Central memory CD8-positive, alpha-beta T cell (primary cell): ENCODE results near the gene TLK2.

ENCODE experiments used
- ATAC-seq: fragments of 150-1000 bp; cut with Tn5 transposase; replicated peaks from 2 replicates; pipeline ENCODE4 v1.10.0; 2022; ENCODE audit warnings: mild to moderate bottlenecking, moderate FRiP score, moderate number of reproducible peaks; ENCODE audit not compliant: poor library complexity, severe bottlenecking; ENCODE audit errors: extremely low read depth
- DNase-seq, 2 donors: peaks; one replicate each; pipeline ENCODE4 v3.0.0; 2021; ENCODE audit warnings: low spot score in 2 of 2
- H3K27ac Mint-ChIP-seq: one replicate; pipeline ENCODE4 v1.8.0; 2022; ENCODE audit warnings: low read depth, mild to moderate bottlenecking, moderate library complexity, mixed read lengths
- H3K27me3 Mint-ChIP-seq: one replicate; pipeline ENCODE4 v1.8.0; 2022; ENCODE audit warnings: mixed read lengths
- H3K36me3 Mint-ChIP-seq: one replicate; pipeline ENCODE4 v1.8.0; 2022; ENCODE audit warnings: mild to moderate bottlenecking, moderate library complexity, mixed read lengths; ENCODE audit not compliant: insufficient read depth
- H3K4me1 Mint-ChIP-seq: one replicate; pipeline ENCODE4 v1.8.0; 2022; ENCODE audit warnings: mixed read lengths
- H3K4me3 Mint-ChIP-seq: one replicate; pipeline ENCODE4 v1.8.0; 2022; ENCODE audit warnings: mild to moderate bottlenecking, moderate library complexity, mixed read lengths
- H3K9me3 Mint-ChIP-seq: one replicate; pipeline ENCODE4 v1.8.0; 2022; ENCODE audit warnings: mixed read lengths

The TLK2 gene

GRCh38 chr17:62629556-62630364 lies 151.1 kb downstream of the TLK2 start:
- Mint-ChIP-seq H3K9me3 (no peaks in the 10 kb centered on the region), H3K36me3 (peaks cover 6% of the 10 kb centered on the region), H3K27ac (no peak overlapping the region), H3K4me3 (no peak overlapping the region), H3K4me1 (peaks cover 10% of the 10 kb centered on the region), H3K27me3 (peaks cover 61% of the 10 kb centered on the region)
- no peak for ATAC-seq
- DNase-seq = no peak

GRCh38 chr17:62630365-62631085 lies 151.9 kb downstream of the TLK2 start:
- Mint-ChIP-seq H3K4me3 (no peak overlapping the region), H3K27ac (no peak overlapping the region), H3K4me1 (peaks cover 8% of the 10 kb centered on the region), H3K9me3 (no peaks in the 10 kb centered on the region), H3K36me3 (peaks cover 6% of the 10 kb centered on the region), H3K27me3 (peaks cover 60% of the 10 kb centered on the region)
- ATAC-seq (no peak), DNase-seq (no peak)

GRCh38 chr17:62631086-62631935 lies 152.7 kb downstream of the TLK2 start:
- Mint-ChIP-seq H3K27me3 (peaks cover 52% of the 10 kb centered on the region), H3K4me1 (peaks cover 6% of the 10 kb centered on the region), H3K9me3 (no peaks in the 10 kb centered on the region), H3K27ac (no peak overlapping the region), H3K36me3 (peaks cover 6% of the 10 kb centered on the region), H3K4me3 (no peak overlapping the region)
- DNase-seq (no peak), ATAC-seq (no peak)

- H3K4me3 Mint-ChIP-seq = no peak overlapping the region
- H3K9me3 Mint-ChIP-seq = no peaks in the 10 kb centered on the region
- H3K27me3 Mint-ChIP-seq = peaks cover 45% of the 10 kb centered on the region
- H3K4me1 Mint-ChIP-seq = peaks cover 6% of the 10 kb centered on the region
- peaks cover 9% of the 10 kb centered on the region for H3K36me3 Mint-ChIP-seq
- no peak overlapping the region for H3K27ac Mint-ChIP-seq
- ATAC-seq (no peak), DNase-seq (no peak)
These were observed 153.6 kb downstream of the TLK2 start for GRCh38 chr17:62631936-62632924.

GRCh38 chr17:62637809-62638208 lies 159.2 kb downstream of the TLK2 start:
- Mint-ChIP-seq H3K4me3 (no peak overlapping the region), H3K9me3 (no peaks in the 10 kb centered on the region), H3K36me3 (peaks cover 3% of the 10 kb centered on the region), H3K27me3 (peaks cover 18% of the 10 kb centered on the region), H3K4me1 (no peaks in the 10 kb centered on the region), H3K27ac (no peak overlapping the region)
- DNase-seq (no peak), ATAC-seq (no peak)

GRCh38 chr17:62641153-62641552 lies 162.5 kb downstream of the TLK2 start:
- no peak overlapping the region for H3K4me3 Mint-ChIP-seq
- H3K4me1 Mint-ChIP-seq = no peaks in the 10 kb centered on the region
- H3K9me3 Mint-ChIP-seq = no peaks in the 10 kb centered on the region
- no peak overlapping the region for H3K27ac Mint-ChIP-seq
- no peak for ATAC-seq
- peaks cover 17% of the 10 kb centered on the region for H3K27me3 Mint-ChIP-seq
- no peak for DNase-seq
- H3K36me3 Mint-ChIP-seq = peaks cover 3% of the 10 kb centered on the region

- DNase-seq (no peak), ATAC-seq (no peak)
- no peak overlapping the region for H3K4me3 Mint-ChIP-seq
- peaks cover 24% of the 10 kb centered on the region for H3K27me3 Mint-ChIP-seq
- H3K27ac Mint-ChIP-seq = no peak overlapping the region
- no peaks in the 10 kb centered on the region for H3K9me3 Mint-ChIP-seq
- no peaks in the 10 kb centered on the region for H3K36me3 Mint-ChIP-seq
- no peaks in the 10 kb centered on the region for H3K4me1 Mint-ChIP-seq
These were observed 163.3 kb downstream of the TLK2 start for GRCh38 chr17:62641951-62642350.

GRCh38 chr17:62643496-62643895 lies 164.9 kb downstream of the TLK2 start:
- H3K27ac Mint-ChIP-seq = peak overlapping the region; percentile 22
- H3K4me1 Mint-ChIP-seq = no peaks in the 10 kb centered on the region
- no peaks in the 10 kb centered on the region for H3K36me3 Mint-ChIP-seq
- no peak for ATAC-seq
- peaks cover 24% of the 10 kb centered on the region for H3K27me3 Mint-ChIP-seq
- H3K9me3 Mint-ChIP-seq = no peaks in the 10 kb centered on the region
- no peak for DNase-seq
- H3K4me3 Mint-ChIP-seq = no peak overlapping the region

- Mint-ChIP-seq H3K36me3 (no peaks in the 10 kb centered on the region), H3K27ac (no peak overlapping the region), H3K27me3 (peaks cover 24% of the 10 kb centered on the region), H3K9me3 (no peaks in the 10 kb centered on the region), H3K4me1 (no peaks in the 10 kb centered on the region), H3K4me3 (no peak overlapping the region)
- ATAC-seq (no peak), DNase-seq (no peak)
These were observed 166.0 kb downstream of the TLK2 start for GRCh38 chr17:62644487-62645173.

GRCh38 chr17:62648251-62648955 lies 169.8 kb downstream of the TLK2 start:
- H3K36me3 Mint-ChIP-seq = peaks cover 2% of the 10 kb centered on the region
- peaks cover 19% of the 10 kb centered on the region for H3K4me1 Mint-ChIP-seq
- no peak for ATAC-seq
- no peak for DNase-seq
- no peak overlapping the region for H3K4me3 Mint-ChIP-seq
- H3K27me3 Mint-ChIP-seq = peaks cover 38% of the 10 kb centered on the region
- no peak overlapping the region for H3K27ac Mint-ChIP-seq
- no peaks in the 10 kb centered on the region for H3K9me3 Mint-ChIP-seq

GRCh38 chr17:62648956-62649294 lies 170.3 kb downstream of the TLK2 start:
- Mint-ChIP-seq H3K27me3 (peaks cover 43% of the 10 kb centered on the region), H3K9me3 (no peaks in the 10 kb centered on the region), H3K27ac (no peak overlapping the region), H3K4me1 (peaks cover 22% of the 10 kb centered on the region), H3K4me3 (no peak overlapping the region), H3K36me3 (peaks cover 2% of the 10 kb centered on the region)
- no peak for ATAC-seq
- no peak for DNase-seq
